ENCODE results near the gene GDF2. TPM values are rescaled to one million over a fixed set of nuclear protein-coding genes. Genes with fewer than 3 reads are reported as not detected.

Gene GDF2
- total RNA-seq, 4 donors from 2014 or later = not detected

DNA sequence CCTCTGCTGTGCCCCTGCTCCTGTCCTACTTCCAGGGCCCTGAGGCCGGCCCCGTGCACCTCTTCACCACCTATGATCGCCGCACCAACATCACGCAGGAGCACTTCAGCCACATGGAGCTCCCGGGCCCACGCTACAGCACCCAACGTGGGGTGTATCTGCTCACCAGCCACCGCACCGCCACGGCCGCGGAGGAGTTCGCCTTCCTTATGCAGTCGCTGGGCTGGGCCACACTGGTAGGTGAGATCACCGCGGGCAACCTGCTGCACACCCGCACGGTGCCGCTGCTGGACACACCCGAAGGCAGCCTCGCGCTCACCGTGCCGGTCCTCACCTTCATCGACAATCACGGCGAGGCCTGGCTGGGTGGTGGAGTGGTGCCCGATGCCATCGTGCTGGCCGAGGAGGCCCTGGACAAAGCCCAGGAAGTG, 27.7 kb downstream of the GDF2 start:
- intact Hi-C loops (cut with DNase I) = no loop called here
- WGBS, 2 donors = 80 to 93% methylated on average over 1 to 24 of the region's 31 CpGs
- no peaks in the 10 kb centered on the region for H3K9me3 ChIP-seq

DNA sequence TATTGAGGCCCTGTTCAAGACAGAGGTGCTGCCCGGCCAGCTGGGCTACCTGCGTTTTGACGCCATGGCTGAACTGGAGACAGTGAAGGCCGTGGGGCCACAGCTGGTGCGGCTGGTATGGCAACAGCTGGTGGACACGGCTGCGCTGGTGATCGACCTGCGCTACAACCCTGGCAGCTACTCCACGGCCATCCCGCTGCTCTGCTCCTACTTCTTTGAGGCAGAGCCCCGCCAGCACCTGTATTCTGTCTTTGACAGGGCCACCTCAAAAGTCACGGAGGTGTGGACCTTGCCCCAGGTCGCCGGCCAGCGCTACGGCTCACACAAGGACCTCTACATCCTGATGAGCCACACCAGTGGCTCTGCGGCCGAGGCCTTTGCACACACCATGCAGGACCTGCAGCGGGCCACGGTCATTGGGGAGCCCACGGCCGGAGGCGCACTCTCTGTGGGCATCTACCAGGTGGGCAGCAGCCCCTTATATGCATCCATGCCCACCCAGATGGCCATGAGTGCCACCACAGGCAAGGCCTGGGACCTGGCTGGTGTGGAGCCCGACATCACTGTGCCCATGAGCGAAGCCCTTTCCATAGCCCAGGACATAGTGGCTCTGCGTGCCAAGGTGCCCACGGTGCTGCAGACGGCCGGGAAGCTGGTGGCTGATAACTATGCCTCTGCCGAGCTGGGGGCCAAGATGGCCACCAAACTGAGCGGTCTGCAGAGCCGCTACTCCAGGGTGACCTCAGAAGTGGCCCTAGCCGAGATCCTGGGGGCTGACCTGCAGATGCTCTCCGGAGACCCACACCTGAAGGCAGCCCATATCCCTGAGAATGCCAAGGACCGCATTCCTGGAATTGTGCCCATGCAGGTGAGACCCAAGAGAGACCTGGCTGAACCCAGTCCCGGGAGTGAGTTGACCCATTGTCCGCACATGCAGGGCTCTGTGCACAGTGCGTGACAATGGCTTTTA, 28.7 kb downstream of the GDF2 start:
- TF ChIP-seq, protein P1, sequence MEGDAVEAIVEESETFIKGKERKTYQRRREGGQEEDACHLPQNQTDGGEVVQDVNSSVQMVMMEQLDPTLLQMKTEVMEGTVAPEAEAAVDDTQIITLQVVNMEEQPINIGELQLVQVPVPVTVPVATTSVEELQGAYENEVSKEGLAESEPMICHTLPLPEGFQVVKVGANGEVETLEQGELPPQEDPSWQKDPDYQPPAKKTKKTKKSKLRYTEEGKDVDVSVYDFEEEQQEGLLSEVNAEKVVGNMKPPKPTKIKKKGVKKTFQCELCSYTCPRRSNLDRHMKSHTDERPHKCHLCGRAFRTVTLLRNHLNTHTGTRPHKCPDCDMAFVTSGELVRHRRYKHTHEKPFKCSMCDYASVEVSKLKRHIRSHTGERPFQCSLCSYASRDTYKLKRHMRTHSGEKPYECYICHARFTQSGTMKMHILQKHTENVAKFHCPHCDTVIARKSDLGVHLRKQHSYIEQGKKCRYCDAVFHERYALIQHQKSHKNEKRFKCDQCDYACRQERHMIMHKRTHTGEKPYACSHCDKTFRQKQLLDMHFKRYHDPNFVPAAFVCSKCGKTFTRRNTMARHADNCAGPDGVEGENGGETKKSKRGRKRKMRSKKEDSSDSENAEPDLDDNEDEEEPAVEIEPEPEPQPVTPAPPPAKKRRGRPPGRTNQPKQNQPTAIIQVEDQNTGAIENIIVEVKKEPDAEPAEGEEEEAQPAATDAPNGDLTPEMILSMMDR (IDR thresholded peaks at IDR 0.05) = no peak
- TF ChIP-seq POLR2A (IDR thresholded peaks at IDR 0.05) = no peak
- no peaks in the 10 kb centered on the region for H3K9me3 ChIP-seq
- no peaks in the 10 kb centered on the region for H3K27me3 ChIP-seq
- no peak for DNase-seq
- H3K4me3 ChIP-seq = no peak overlapping the region
- WGBS, 2 donors = 90 to 92% methylated on average over 6 to 8 of the region's 39 CpGs
- no peak overlapping the region for H3K27ac ChIP-seq
- intact Hi-C loops (cut with DNase I) = no loop called here
- no peaks in the 10 kb centered on the region for H3K4me1 ChIP-seq
- H3K36me3 ChIP-seq = no peaks in the 10 kb centered on the region

More for the DNA sequence above, 27.7 kb downstream of the GDF2 start:
- no peak overlapping the region for H3K27ac ChIP-seq
- no peak for TF ChIP-seq POLR2A (IDR thresholded peaks at IDR 0.05)
- TF ChIP-seq, protein P1 (IDR thresholded peaks at IDR 0.05) = no peak
- no peaks in the 10 kb centered on the region for H3K4me1 ChIP-seq
- H3K27me3 ChIP-seq = no peaks in the 10 kb centered on the region
- no peak for DNase-seq
- H3K4me3 ChIP-seq = no peak overlapping the region
- no peaks in the 10 kb centered on the region for H3K36me3 ChIP-seq

DNA sequence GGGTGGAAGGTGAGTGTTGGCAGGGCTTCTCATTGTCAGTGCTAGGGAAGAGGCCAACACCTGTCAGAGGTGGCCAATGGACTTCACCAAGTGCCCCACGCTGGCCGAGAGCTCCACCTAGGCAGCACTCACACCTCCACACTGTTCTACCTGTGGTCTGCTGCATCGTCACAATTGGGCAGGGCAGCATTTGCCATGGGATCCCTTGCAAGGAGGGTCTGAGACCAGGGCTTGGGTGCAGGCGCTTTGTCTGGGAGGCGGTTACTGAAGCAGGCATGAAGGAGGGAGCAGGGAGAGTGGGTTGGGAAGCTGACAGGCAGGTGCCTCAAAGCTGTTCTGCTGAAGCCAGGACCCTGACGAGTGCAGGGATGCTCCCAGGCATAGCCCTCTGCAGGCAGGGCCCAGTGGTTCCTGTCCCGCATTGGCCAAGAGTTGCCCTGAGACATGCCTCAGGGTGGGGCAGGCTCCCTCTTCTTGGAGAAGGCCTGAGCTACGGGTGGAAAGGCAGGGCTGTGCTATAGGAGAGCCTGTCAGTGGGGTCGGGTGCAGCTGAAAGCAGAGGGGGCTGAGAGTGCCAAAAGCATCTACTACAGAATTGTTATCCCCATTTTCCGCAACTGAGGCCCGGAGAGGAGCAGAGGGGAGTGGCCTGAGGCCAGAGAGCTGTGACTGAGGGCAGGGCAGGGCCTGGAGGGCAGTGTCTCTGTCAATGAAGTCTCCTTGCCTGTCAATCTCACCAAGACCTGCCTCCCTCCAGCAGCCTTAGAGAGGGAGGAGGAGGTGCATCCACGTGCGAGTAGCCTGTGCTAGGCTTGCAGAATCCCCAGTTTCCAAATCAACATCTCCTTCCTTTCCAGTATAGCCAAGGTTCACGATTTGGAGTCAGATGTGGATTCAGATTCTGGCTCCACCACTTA, 29.9 kb downstream of the GDF2 start:
- H3K27ac ChIP-seq = no peak overlapping the region
- no peaks in the 10 kb centered on the region for H3K9me3 ChIP-seq
- H3K36me3 ChIP-seq = no peaks in the 10 kb centered on the region
- intact Hi-C loops (cut with DNase I) = no loop called here
- H3K4me3 ChIP-seq = no peak overlapping the region
- H3K27me3 ChIP-seq = no peaks in the 10 kb centered on the region
- WGBS, 2 donors = 84 to 86% methylated on average over 6 to 8 of the region's 14 CpGs
- DNase-seq = no peak
- no peaks in the 10 kb centered on the region for H3K4me1 ChIP-seq
- TF ChIP-seq POLR2A (IDR thresholded peaks at IDR 0.05) = no peak
- TF ChIP-seq, protein P1 (IDR thresholded peaks at IDR 0.05) = no peak

DNA sequence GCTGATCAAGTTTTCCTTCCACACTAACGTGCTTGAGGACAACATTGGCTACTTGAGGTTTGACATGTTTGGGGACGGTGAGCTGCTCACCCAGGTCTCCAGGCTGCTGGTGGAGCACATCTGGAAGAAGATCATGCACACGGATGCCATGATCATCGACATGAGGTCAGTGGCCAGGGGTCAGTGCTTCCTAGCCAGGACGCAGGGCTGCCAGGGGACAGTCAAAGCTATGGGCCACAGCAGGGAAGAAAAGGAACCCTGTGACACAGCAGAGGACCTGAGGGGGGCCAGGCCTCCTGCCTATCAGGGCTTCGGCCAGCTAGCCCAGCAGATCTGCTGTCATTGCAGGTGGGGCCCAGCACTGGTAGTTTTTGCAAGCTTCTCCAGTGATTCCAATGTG, 31.1 kb downstream of the GDF2 start:
- whole genome bisulfite sequencing, 2 donors = 89% methylated on average over 3 of the region's 6 CpGs; no CpG with 5 or more reads in 1 of the 2 donors
- Histone ChIP-seq H3K27me3 (no peaks in the 10 kb centered on the region), H3K36me3 (no peaks in the 10 kb centered on the region), H3K27ac (no peak overlapping the region), H3K4me1 (no peaks in the 10 kb centered on the region), H3K9me3 (no peaks in the 10 kb centered on the region), H3K4me3 (no peak overlapping the region)
- TF ChIP-seq, protein P1 (IDR thresholded peaks at IDR 0.05) = no peak
- no peak for TF ChIP-seq POLR2A (IDR thresholded peaks at IDR 0.05)
- intact Hi-C loops (cut with DNase I) = no loop called here
- no peak for DNase-seq

All from esophagus squamous epithelium (tissue), 5 donors.